Uterus (tissue), 4 donors: ENCODE results near the gene KRTAP23-1. TPM values are rescaled to one million over a fixed set of nuclear protein-coding genes. Genes with fewer than 3 reads are reported as not detected.

Experiments
- DNase-seq, 2 donors: peaks; one replicate each; pipeline ENCODE4 v3.0.0-alpha.2; 2019 to 2020
- H3K27ac ChIP-seq, 2 donors: fragments of 200-600 bp; sonication (generic); 1 replicate in 1 of 2; 2 replicates in 1 of 2; pipeline ENCODE4 v1.5.1; 2016 to 2018
- H3K27me3 ChIP-seq, 2 donors: fragments of 200-600 bp; sonication (generic); one replicate each; pipeline ENCODE4 v1.5.1; 2018 to 2019; ENCODE audit warnings: control low read depth in 1 of 2
- H3K36me3 ChIP-seq, 2 donors: fragments of 200-600 bp; sonication (generic); one replicate each; pipeline ENCODE4 v1.5.1; 2019; ENCODE audit warnings: control low read depth in 1 of 2
- H3K4me1 ChIP-seq, 2 donors: fragments of 200-600 bp; sonication (generic); one replicate each; pipeline ENCODE4 v1.5.1; 2018 to 2019; ENCODE audit warnings: control low read depth in 1 of 2
- H3K4me3 ChIP-seq, 2 donors: fragments of 200-600 bp; sonication (generic); 1 replicate in 1 of 2; 2 replicates in 1 of 2; pipeline ENCODE4 v1.5.1; 2018 to 2019; ENCODE audit warnings: mild to moderate bottlenecking in 1 of 2
- H3K9me3 ChIP-seq, 2 donors: fragments of 200-600 bp; sonication (generic); one replicate each; pipeline ENCODE4 v1.5.1; 2019; ENCODE audit warnings: control low read depth in 1 of 2
- CTCF ChIP-seq, 4 experiments: fragments of 200-600 bp in 2 of 4; fragments of 450-650 bp in 2 of 4; sonication (generic) in 2 of 4; IDR thresholded peaks; one replicate each; pipeline ENCODE4 v1.5.1; 2016 to 2019; ENCODE audit warnings: antibody characterized with exemption in 4 of 4, mild to moderate bottlenecking in 2 of 4, moderate library complexity in 1 of 4
- POLR2A ChIP-seq, 2 donors: fragments of 450-650 bp; IDR thresholded peaks; one replicate each; pipeline ENCODE4 v1.6.1; 2016; ENCODE audit warnings: antibody characterized with exemption in 2 of 2, mild to moderate bottlenecking in 1 of 2, moderate library complexity in 1 of 2
- intact Hi-C: fragments of 100-400 bp; cut with DNase I; formaldehyde crosslinking; loops from one replicate; pipeline ENCODE4 v1.15.1; 2023; ENCODE audit warnings: low total_unique reads
- microRNA-seq: library from miRNA; unstranded; fragments of <30 nt; microRNA quantifications from one replicate; pipeline ENCODE4, GENCODE V29; 2016; ENCODE audit warnings: borderline microRNAs expressed, borderline replicate concordance
- small RNA-seq: library from RNA; depleted of rRNA; stranded (forward); fragments of <200 nt; gene quantifications from one replicate; pipeline ENCODE3, GENCODE V24; 2016
- total RNA-seq, 4 donors: library from RNA; depleted of rRNA in 3 of 4; stranded (reverse); fragments of >200 nt in 3 of 4; gene quantifications; one replicate each; pipeline versions ENCODE4 v1.1.0 to v1.2.4, GENCODE V29; 2014 to 2023
- donor health status: DM: yes; HTN: yes; CAD: no.

KRTAP23-1 gene
- total RNA-seq, 4 donors from 2014 or later, result not detected

- H3K9me3 ChIP-seq, result no peaks in the 10 kb centered on the region
- H3K36me3 ChIP-seq, result no peaks in the 10 kb centered on the region
- H3K4me3 ChIP-seq, result no peak overlapping the region
- intact Hi-C loops, result no loop called here
- DNase-seq, result no peak
- no peaks in the 10 kb centered on the region for H3K27me3 ChIP-seq
- no peak overlapping the region for H3K27ac ChIP-seq
- H3K4me1 ChIP-seq, result no peaks in the 10 kb centered on the region
- TF ChIP-seq POLR2A (IDR thresholded peaks at IDR 0.05) (no peak), CTCF (IDR thresholded peaks at IDR 0.05) (no peak)
Measured at GRCh38 chr21:30315701-30316100, 32.7 kb downstream of the KRTAP23-1 start.

GRCh38 chr21:30306884-30307283 lies 41.5 kb downstream of the KRTAP23-1 start:
- Histone ChIP-seq H3K9me3 (no peaks in the 10 kb centered on the region), H3K27ac (no peak overlapping the region), H3K4me1 (no peaks in the 10 kb centered on the region), H3K27me3 (no peaks in the 10 kb centered on the region), H3K4me3 (no peak overlapping the region), H3K36me3 (no peaks in the 10 kb centered on the region)
- no peak for TF ChIP-seq CTCF (IDR thresholded peaks at IDR 0.05)
- no peak for TF ChIP-seq POLR2A (IDR thresholded peaks at IDR 0.05)
- intact Hi-C loops, result no loop called here
- no peak for DNase-seq

GRCh38 chr21:30305136-30305535 lies 43.3 kb downstream of the KRTAP23-1 start:
- TF ChIP-seq CTCF (IDR thresholded peaks at IDR 0.05), result no peak
- no peak for TF ChIP-seq POLR2A (IDR thresholded peaks at IDR 0.05)
- no peaks in the 10 kb centered on the region for H3K27me3 ChIP-seq
- no peaks in the 10 kb centered on the region for H3K9me3 ChIP-seq
- no peak for DNase-seq
- no peak overlapping the region for H3K4me3 ChIP-seq
- intact Hi-C loops, result no loop called here
- H3K4me1 ChIP-seq, result no peaks in the 10 kb centered on the region
- no peak overlapping the region for H3K27ac ChIP-seq
- no peaks in the 10 kb centered on the region for H3K36me3 ChIP-seq

Small RNA genes within 50 kb of the gene (microRNA-seq; reads per million reads assigned to microRNA genes)
- gene MIR4327, result not detected

Small RNA genes within 50 kb of the gene (small RNA-seq; reads per million reads assigned to genes)
- gene KRTAP23-1, result not detected
- gene MIR4327, result not detected

Other genes with a start within 250 kb of the KRTAP23-1 start
- not detected for gene CLDN17, start 181.8 kb downstream of the KRTAP23-1 start, total RNA-seq
- gene CLDN8, start 132.5 kb downstream of the KRTAP23-1 start, total RNA-seq, result not detected
- not detected for gene KRTAP24-1, start 65.7 kb downstream of the KRTAP23-1 start, total RNA-seq
- gene KRTAP25-1, start 59.1 kb downstream of the KRTAP23-1 start, total RNA-seq, result not detected
- not detected for gene KRTAP26-1, start 28.3 kb downstream of the KRTAP23-1 start, total RNA-seq
- gene KRTAP27-1, start 10.9 kb downstream of the KRTAP23-1 start, total RNA-seq, result not detected
- not detected for gene KRTAP13-2, start 23.7 kb upstream of the KRTAP23-1 start, total RNA-seq
- not detected for gene KRTAP13-1, start 47.4 kb upstream of the KRTAP23-1 start, total RNA-seq
- gene KRTAP13-3, start 77.3 kb upstream of the KRTAP23-1 start, total RNA-seq, result not detected
- gene KRTAP13-4, start 81.6 kb upstream of the KRTAP23-1 start, total RNA-seq, result not detected
- not detected for gene KRTAP15-1, start 91.7 kb upstream of the KRTAP23-1 start, total RNA-seq
- gene KRTAP19-1, start 131.8 kb upstream of the KRTAP23-1 start, total RNA-seq, result not detected
- not detected for gene KRTAP19-2, start 138.8 kb upstream of the KRTAP23-1 start, total RNA-seq
- not detected for gene KRTAP19-3, start 143.4 kb upstream of the KRTAP23-1 start, total RNA-seq
- not detected for gene KRTAP19-4, start 148.6 kb upstream of the KRTAP23-1 start, total RNA-seq
- gene KRTAP19-5, start 153.5 kb upstream of the KRTAP23-1 start, total RNA-seq, result not detected
- not detected for gene KRTAP19-6, start 193.3 kb upstream of the KRTAP23-1 start, total RNA-seq
- not detected for gene KRTAP19-7, start 212.7 kb upstream of the KRTAP23-1 start, total RNA-seq
- gene KRTAP22-2, start 241.8 kb upstream of the KRTAP23-1 start, total RNA-seq, result not detected
- not detected for gene KRTAP6-3, start 243.8 kb upstream of the KRTAP23-1 start, total RNA-seq